K562 (cell line): ENCODE data around the gene PSMC6. TPM values are rescaled to one million over a fixed set of nuclear protein-coding genes. Genes with fewer than 3 reads are reported as not detected.

Source experiments
- ATAC-seq: fragments of 200-7000 bp; cut with Tn5 transposase; 3 replicates; pipeline ENCODE4 v1.9.1; 2020; ENCODE audit warnings: moderate library complexity
- BruUV-seq: library from RNA; stranded (reverse); fragments of 400-500 nt; replicated peaks from 2 replicates; lab custom pipeline; 2021; lab: Mats Ljungman, UMichigan
- CTCF ChIA-PET: fragments of 300-600 bp; formaldehyde crosslinking; extraction: SDS; loops from one replicate; lab custom pipeline; 2021; ENCODE audit warnings: low intra/inter-chr PET ratio; lab: Yijun Ruan, JAX
- POLR2A ChIA-PET: fragments of 300-600, 350-650 bp; sonication (Branson Sonifier 250); formaldehyde crosslinking; extraction: SDS; loops from one replicate; lab custom pipeline; 2021; ENCODE audit warnings: antibody characterized with exemption, inconsistent platforms; lab: Yijun Ruan, JAX
- DNase-seq, 4 experiments: peaks; one replicate each; pipeline versions ENCODE4 v3.0.0 to v3.0.0-alpha.2; 2011 to 2018; ENCODE audit warnings: low spot score in 3 of 4, mixed read lengths in 3 of 4; ENCODE audit errors: extremely low read depth in 1 of 4
- FAIRE-seq: peaks from 2 replicates; lab custom pipeline; 2011; peaks lifted over from hg19 to GRCh38; lab: Jason Lieb, UNC
- H2AFZ ChIP-seq: 2 replicates; pipeline ENCODE4 v1.6.0; 2011; ENCODE audit warnings: low read depth, low read length, control low read depth, inconsistent platforms
- H3K27ac ChIP-seq: fragments of 200-600 bp; 3 replicates; pipeline ENCODE4 v1.8.0; 2011; ENCODE audit warnings: low read depth, mild to moderate bottlenecking, control low read depth, inconsistent platforms, low read length, moderate library complexity, mixed read lengths; ENCODE audit errors: extremely low read depth
- H3K27me3 ChIP-seq, 2 experiments: fragments of 300-600 bp in 1 of 2; 2 replicates in 1 of 2; 3 replicates in 1 of 2; pipeline versions ENCODE4 v1.6.0 to v1.8.0; 2011; ENCODE audit warnings: inconsistent platforms in 2 of 2, low read length in 2 of 2, mild to moderate bottlenecking in 1 of 2, mixed read lengths in 1 of 2, moderate library complexity in 1 of 2; ENCODE audit not compliant: control insufficient read depth in 2 of 2, insufficient read depth in 2 of 2
- H3K36me3 ChIP-seq: fragments of 300-600 bp; 3 replicates; pipeline ENCODE4 v1.8.0; 2011; ENCODE audit warnings: mild to moderate bottlenecking, low read length, inconsistent platforms; ENCODE audit not compliant: control insufficient read depth, insufficient read depth
- H3K4me1 ChIP-seq, 2 experiments: fragments of 200-600 bp in 1 of 2; replicated peaks in 1 of 2; 2 replicates in 1 of 2; 3 replicates in 1 of 2; pipeline versions ENCODE4 v1.5.1 to v1.8.0; 2011; ENCODE audit warnings: inconsistent platforms in 2 of 2, low read length in 2 of 2, mild to moderate bottlenecking in 1 of 2, mixed read lengths in 1 of 2, moderate library complexity in 1 of 2; ENCODE audit not compliant: control insufficient read depth in 2 of 2, insufficient read depth in 2 of 2
- H3K4me2 ChIP-seq: 2 replicates; pipeline ENCODE4 v1.6.1; 2011; ENCODE audit warnings: low read length, control low read depth, inconsistent platforms, mixed read lengths; ENCODE audit not compliant: insufficient read depth
- H3K4me3 ChIP-seq: fragments of 200-600 bp; sonication (generic), shearing (Covaris generic); 2 replicates; pipeline ENCODE4 v1.5.1; 2016; ENCODE audit warnings: control low read depth, inconsistent platforms
- H3K79me2 ChIP-seq: fragments of 200-600 bp; 3 replicates; pipeline ENCODE4 v1.8.0; 2011; ENCODE audit warnings: low read length, inconsistent platforms; ENCODE audit not compliant: control insufficient read depth, insufficient read depth
- H3K9ac ChIP-seq, 2 experiments: 2 replicates each; pipeline versions ENCODE4 v1.6.0 to v1.6.1; 2011; ENCODE audit warnings: low read depth in 2 of 2, low read length in 2 of 2, control low read depth in 1 of 2, inconsistent platforms in 1 of 2, mild to moderate bottlenecking in 1 of 2, mixed read lengths in 1 of 2; ENCODE audit not compliant: insufficient read depth in 1 of 2
- H3K9me1 ChIP-seq: one replicate; pipeline ENCODE4 v1.6.0; 2011; ENCODE audit warnings: inconsistent platforms, mild to moderate bottlenecking, low read length, moderate library complexity; ENCODE audit not compliant: control insufficient read depth, insufficient read depth
- H3K9me3 ChIP-seq: replicated peaks from 2 replicates; pipeline ENCODE4 v1.5.1; 2011; ENCODE audit warnings: low read depth, low read length, inconsistent platforms; ENCODE audit not compliant: control insufficient read depth, insufficient read depth
- H4K20me1 ChIP-seq: replicated peaks from 2 replicates; pipeline ENCODE4 v1.6.1; 2011; ENCODE audit warnings: low read length, inconsistent platforms, mixed read lengths; ENCODE audit not compliant: control insufficient read depth, insufficient read depth
- CBFA2T2 ChIP-seq: fragments of 450-650 bp; conservative IDR thresholded peaks from 2 replicates; pipeline ENCODE4 v1.6.1; 2017; ENCODE audit warnings: mild to moderate bottlenecking
- CHAMP1 ChIP-seq: fragments of 450-650 bp; IDR thresholded peaks from 2 replicates; pipeline ENCODE4 v1.6.1; 2016; ENCODE audit warnings: mild to moderate bottlenecking
- HEY1 ChIP-seq: fragments of 250-450 bp; sonication (Bioruptor Pico); IDR thresholded peaks from 2 replicates; pipeline ENCODE4 v1.5.0; 2020; ENCODE audit warnings: mild to moderate bottlenecking, moderate library complexity, borderline replicate concordance
- NFE2L1 ChIP-seq: fragments of 450-650 bp; IDR thresholded peaks from 2 replicates; pipeline ENCODE4 v1.6.1; 2016; ENCODE audit warnings: missing genetic modification characterization, low read depth, mild to moderate bottlenecking, missing compliant biosample characterization, moderate library complexity, borderline replicate concordance
- PHB2 ChIP-seq: fragments of 450-650 bp; IDR thresholded peaks from 2 replicates; pipeline ENCODE4 v1.6.1; 2017; ENCODE audit warnings: low read depth
- PHF20 ChIP-seq: fragments of 450-650 bp; IDR thresholded peaks from 2 replicates; pipeline ENCODE4 v1.6.1; 2018; ENCODE audit not compliant: partially characterized antibody
- RFX7 ChIP-seq: fragments of 250-450 bp; sonication (Bioruptor Pico); IDR thresholded peaks from 2 replicates; pipeline ENCODE4 v1.5.1; 2021; ENCODE audit warnings: mild to moderate bottlenecking
- SIN3B ChIP-seq: fragments of 450-650 bp; IDR thresholded peaks from 2 replicates; pipeline ENCODE4 v1.6.1; 2017; ENCODE audit warnings: low read depth, mild to moderate bottlenecking, moderate library complexity
- TEAD4 ChIP-seq, 2 experiments: sonication (generic) in 1 of 2; formaldehyde crosslinking in 1 of 2; IDR thresholded peaks; 2 replicates each; pipeline versions ENCODE4 v1.6.1 to v1.8.0; 2012 to 2022; ENCODE audit warnings: borderline replicate concordance in 1 of 2, inconsistent platforms in 1 of 2, low read length in 1 of 2, mild to moderate bottlenecking in 1 of 2, missing genetic modification reagents in 1 of 2
- XRCC5 ChIP-seq: fragments of 200-400 bp; formaldehyde crosslinking; IDR thresholded peaks from 2 replicates; pipeline ENCODE4 v1.6.1; 2017; ENCODE audit warnings: low read depth, mild to moderate bottlenecking, low read length
- ZNF184 ChIP-seq: sonication (generic); formaldehyde crosslinking; IDR thresholded peaks from 2 replicates; pipeline ENCODE4 v1.5.0; 2020; ENCODE audit warnings: missing genetic modification reagents
- ZNF766 ChIP-seq: fragments of 200-800 bp; sonication (Bioruptor generic); conservative IDR thresholded peaks from 2 replicates; pipeline ENCODE4 v1.6.1; 2016; ENCODE audit warnings: missing genetic modification characterization, missing compliant biosample characterization
- WGBS: fragments of 100-300 bp; shearing (Covaris generic); methylation state at CpG from one replicate; pipeline ENCODE4 v1.1.6; 2016; ENCODE audit warnings: low coverage, mixed read lengths; ENCODE audit not compliant: insufficient coverage; ENCODE audit errors: missing lambda C conversion rate; 5-methylcytosine and 5-hydroxymethylcytosine counted together
- in situ Hi-C: fragments of 300-500 bp; cut with MboI; formaldehyde crosslinking; loops from 4 replicates; pipeline ENCODE4 v1.15.0; 2018; ENCODE audit warnings: inconsistent platforms, mixed read lengths
- intact Hi-C: fragments of 100-400 bp; cut with micrococcal nuclease; formaldehyde crosslinking; loops from 2 replicates; pipeline ENCODE4 v1.14.2; 2022
- polyA plus RNA-seq, 8 experiments: library from polyadenylated mRNA; depleted of rRNA in 4 of 8; stranded (reverse) in 5 of 8; unstranded in 3 of 8; fragments of >200 nt; fragmentation: Nextera tagmentation in 2 of 8; fragmentation: Illumina TruSeq in 1 of 8; extraction: Ambion mirVana in 2 of 8; extraction: Trizol in 1 of 8; gene quantifications; 2 replicates each; pipeline versions ENCODE4 v1.2.1 to v1.2.3, GENCODE V29; 2011 to 2014; ENCODE audit warnings: inconsistent platforms in 1 of 8, missing spikeins in 1 of 8
- total RNA-seq, 7 experiments: library from RNA; depleted of rRNA in 6 of 7; stranded (reverse); fragments of >200 nt in 6 of 7; fragmentation: Illumina TruSeq in 2 of 7; extraction: Trizol in 2 of 7; gene quantifications; 2 replicates each; pipeline versions ENCODE4 v1.2.1 to v1.2.3, GENCODE V29; 2011 to 2021; ENCODE audit warnings: low replicate concordance in 1 of 7

The PSMC6 gene
- total and polyA plus RNA-seq, 9 of the 15 experiments (the other 6 are each of a cell fraction or from before 2014, with no cell fraction given) = 91.4 to 224 (median 182) TPM

GRCh38 chr14:52711666-52712065, 4.7 kb downstream of the PSMC6 start:
- in situ Hi-C loops = no loop called here

GRCh38 chr14:52716155-52716554, 9.2 kb downstream of the PSMC6 start:
- no peak for FAIRE-seq
- H4K20me1 ChIP-seq = no peaks in the 10 kb centered on the region
- CTCF ChIA-PET = no interaction called here
- no peak overlapping the region for H3K4me3 ChIP-seq
- peaks cover 90% of the 10 kb centered on the region for H3K36me3 ChIP-seq
- in situ Hi-C loops = no loop called here
- DNase-seq = no peak
- H3K79me2 ChIP-seq = peaks cover 8% of the 10 kb centered on the region; the same call in 2 of the 3 replicates
- H3K9me3 ChIP-seq = no peaks in the 10 kb centered on the region
- intact Hi-C loops = no loop called here
- WGBS = 98% methylated on average over 5 of the region's 6 CpGs
- H3K9me1 ChIP-seq = no peaks in the 10 kb centered on the region
- no TSS peak for BruUV-seq
- no peak overlapping the region for H3K4me2 ChIP-seq
- POLR2A ChIA-PET = interaction anchor here (0.6 to 1.5 kb wide), 3 partner anchors 13 to 47 kb away, joined by 3 to 4 read pairs (median 3); partner anchors contain the start of genes ERO1A and STYX
- no peak for ATAC-seq
- H3K9ac ChIP-seq = no peak overlapping the region
- H3K4me1 ChIP-seq = no peaks in the 10 kb centered on the region
- no peaks in the 10 kb centered on the region for H3K27me3 ChIP-seq
- TF ChIP-seq XRCC5 (no peak), NFE2L1 (tag) (no peak), TEAD4 (IDR thresholded peaks at IDR 0.05; ENCODE audit: low read length) (no peak), TEAD4 (CRISPR knock-in tag; IDR thresholded peaks at IDR 0.05; ENCODE audit: borderline replicate concordance) (no peak), PHB2 (no peak), CBFA2T2 (no peak), CHAMP1 (no peak), ZNF766 (CRISPR knock-in tag) (no peak), PHF20 (no peak)
- no peak overlapping the region for H2AFZ ChIP-seq
- H3K27ac ChIP-seq = no peak overlapping the region

More at GRCh38 chr14:52711666-52712065, 4.7 kb downstream of the PSMC6 start:
- H3K9me1 ChIP-seq = no peaks in the 10 kb centered on the region
- FAIRE-seq = no peak
- H3K4me1 ChIP-seq = peaks cover 0 to 3% of the 10 kb centered on the region in 2 experiments; a peak in 1 of 5 replicates
- H2AFZ ChIP-seq = no peak overlapping the region
- H3K4me3 ChIP-seq = no peak overlapping the region
- POLR2A ChIA-PET = interaction anchor here (0.8 to 2.7 kb wide), 2 partner anchors 10 to 11 kb away, joined by 3 to 8 read pairs; no protein-coding TSS in a partner anchor
- no peaks in the 10 kb centered on the region for H4K20me1 ChIP-seq
- no peaks in the 10 kb centered on the region for H3K27me3 ChIP-seq
- 31% methylated on average over 1 of the region's 1 CpG for WGBS
- H3K27ac ChIP-seq = no peak overlapping the region
- DNase-seq = no peak
- H3K79me2 ChIP-seq = peaks cover 48% of the 10 kb centered on the region
- intact Hi-C loops = no loop called here
- no peak overlapping the region for H3K9ac ChIP-seq
- TF ChIP-seq SIN3B (no peak), ZNF184 (CRISPR knock-in tag) (no peak), RFX7 (CRISPR knock-in tag) (no peak), HEY1 (CRISPR knock-in tag) (no peak)
- TF ChIP-seq, all 486 proteins: peak for 0
- no peak for ATAC-seq
- CTCF ChIA-PET = no interaction called here
- no TSS peak for BruUV-seq
- Histone ChIP-seq H3K9me3 (no peaks in the 10 kb centered on the region), H3K4me2 (no peak overlapping the region), H3K36me3 (peaks cover 78% of the 10 kb centered on the region)
